A673 (cell line): ENCODE measurements around the gene MYLK4. TPM values are rescaled to one million over a fixed set of nuclear protein-coding genes. Genes with fewer than 3 reads are reported as not detected.

Experiments used
- BruUV-seq: library from RNA; stranded (reverse); fragments of 400-500 nt; replicated peaks from 2 replicates; lab custom pipeline; 2021; lab: Mats Ljungman, UMichigan
- CTCF ChIA-PET: fragments of 300-600 bp; sonication (Branson Sonifier 250); formaldehyde crosslinking; loops from one replicate; lab custom pipeline; 2022; ENCODE audit warnings: antibody characterized with exemption; lab: Charles Lee
- POLR2A ChIA-PET: fragments of 300-600 bp; sonication (Branson Sonifier 250); formaldehyde crosslinking; loops from one replicate; lab custom pipeline; 2022; ENCODE audit warnings: antibody characterized with exemption; ENCODE audit not compliant: low non-redundant PET; lab: Charles Lee
- DNase-seq: peaks from one replicate; pipeline ENCODE4 v3.0.0-alpha.2; 2015; ENCODE audit warnings: low spot score
- H3K27ac ChIP-seq: fragments of 200-600 bp; sonication (generic); 2 replicates; pipeline ENCODE4 v1.5.1; 2016; ENCODE audit warnings: mixed run types, low read depth, mild to moderate bottlenecking, mixed read lengths, antibody characterized with exemption, low read length; ENCODE audit not compliant: poor library complexity, severe bottlenecking
- H3K27me3 ChIP-seq: fragments of 200-600 bp; sonication (generic); replicated peaks from 2 replicates; pipeline ENCODE4 v1.6.1; 2017; ENCODE audit warnings: mixed run types, low read depth, mild to moderate bottlenecking, mixed read lengths, antibody characterized with exemption, low read length; ENCODE audit not compliant: insufficient read depth, poor library complexity
- H3K36me3 ChIP-seq: fragments of 200-600 bp; sonication (generic); 2 replicates; pipeline ENCODE4 v1.6.1; 2016; ENCODE audit warnings: mixed run types, mild to moderate bottlenecking, mixed read lengths, antibody characterized with exemption, low read length; ENCODE audit not compliant: insufficient read depth, poor library complexity, severe bottlenecking
- H3K4me1 ChIP-seq: fragments of 200-600 bp; sonication (generic); 2 replicates; pipeline ENCODE4 v1.6.1; 2017; ENCODE audit warnings: mixed run types, mild to moderate bottlenecking, mixed read lengths, antibody characterized with exemption, low read length; ENCODE audit not compliant: insufficient read depth, poor library complexity, severe bottlenecking
- H3K4me3 ChIP-seq: fragments of 200-600 bp; sonication (generic); 2 replicates; pipeline ENCODE4 v1.5.1; 2016; ENCODE audit warnings: low read depth, mixed run types, mild to moderate bottlenecking, mixed read lengths, low read length; ENCODE audit not compliant: poor library complexity, severe bottlenecking
- H3K9me3 ChIP-seq: fragments of 200-600 bp; sonication (generic); 2 replicates; pipeline ENCODE4 v1.6.1; 2016; ENCODE audit warnings: mixed run types, low read depth, mild to moderate bottlenecking, mixed read lengths, antibody characterized with exemption, low read length; ENCODE audit not compliant: poor library complexity, severe bottlenecking
- EZH2 ChIP-seq: fragments of 200-600 bp; sonication (generic); IDR thresholded peaks from 2 replicates; pipeline ENCODE4 v1.6.1; 2017; ENCODE audit warnings: borderline replicate concordance, low read depth, mild to moderate bottlenecking, mixed read lengths, antibody characterized with exemption, low read length; ENCODE audit not compliant: poor library complexity, severe bottlenecking
- intact Hi-C: fragments of 100-400 bp; cut with micrococcal nuclease; formaldehyde crosslinking; loops from one replicate; pipeline ENCODE4 v1.10.0; 2022; ENCODE audit not compliant: unreplicated experiment
- total RNA-seq: library from RNA; stranded (reverse); gene quantifications from 2 replicates; pipeline ENCODE4 v1.2.3, GENCODE V29; 2021
- TF ChIP-seq, protein P1 (sequence below): fragments of 300-800, 200-600 bp; sonication (generic); conservative IDR thresholded peaks from 2 replicates; pipeline ENCODE4 v1.5.1; 2017; ENCODE audit warnings: low read depth, mild to moderate bottlenecking, antibody characterized with exemption, low read length, moderate library complexity, mixed read lengths

MYLK4 gene
- total RNA-seq, 1 experiment from 2014 or later, result 0.39 TPM

- no peaks in the 10 kb centered on the region for H3K27me3 ChIP-seq
- peaks cover 5% of the 10 kb centered on the region for H3K36me3 ChIP-seq
- peak within 1 kb of the TSS; percentile 89 for H3K4me3 ChIP-seq
- no peaks in the 10 kb centered on the region for H3K9me3 ChIP-seq
- ChIA-PET POLR2A (interaction anchor here (0.6 kb wide), 1 partner anchor 167 kb away, joined by 6 read pairs; no protein-coding TSS in a partner anchor), CTCF (interaction anchor here (0.6 to 1.5 kb wide), 2 partner anchors 15 to 187 kb away, joined by 3 to 4 read pairs; partner anchors contain the start of gene MYLK4)
- H3K4me1 ChIP-seq, result peaks cover 33% of the 10 kb centered on the region
- BruUV-seq, result no TSS peak
- peak; percentile 99 for DNase-seq
- H3K27ac ChIP-seq, result peak within 1 kb of the TSS; percentile 91
- TF ChIP-seq, protein P1, sequence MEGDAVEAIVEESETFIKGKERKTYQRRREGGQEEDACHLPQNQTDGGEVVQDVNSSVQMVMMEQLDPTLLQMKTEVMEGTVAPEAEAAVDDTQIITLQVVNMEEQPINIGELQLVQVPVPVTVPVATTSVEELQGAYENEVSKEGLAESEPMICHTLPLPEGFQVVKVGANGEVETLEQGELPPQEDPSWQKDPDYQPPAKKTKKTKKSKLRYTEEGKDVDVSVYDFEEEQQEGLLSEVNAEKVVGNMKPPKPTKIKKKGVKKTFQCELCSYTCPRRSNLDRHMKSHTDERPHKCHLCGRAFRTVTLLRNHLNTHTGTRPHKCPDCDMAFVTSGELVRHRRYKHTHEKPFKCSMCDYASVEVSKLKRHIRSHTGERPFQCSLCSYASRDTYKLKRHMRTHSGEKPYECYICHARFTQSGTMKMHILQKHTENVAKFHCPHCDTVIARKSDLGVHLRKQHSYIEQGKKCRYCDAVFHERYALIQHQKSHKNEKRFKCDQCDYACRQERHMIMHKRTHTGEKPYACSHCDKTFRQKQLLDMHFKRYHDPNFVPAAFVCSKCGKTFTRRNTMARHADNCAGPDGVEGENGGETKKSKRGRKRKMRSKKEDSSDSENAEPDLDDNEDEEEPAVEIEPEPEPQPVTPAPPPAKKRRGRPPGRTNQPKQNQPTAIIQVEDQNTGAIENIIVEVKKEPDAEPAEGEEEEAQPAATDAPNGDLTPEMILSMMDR, result peak; percentile 50
- TF ChIP-seq EZH2, result no peak
- intact Hi-C loops, result no loop called here
Measured at GRCh38 chr6:2765166-2765895, 14.6 kb upstream of the MYLK4 start, which contains the start of gene WRNIP1. TSS of gene WRNIP1 (plus strand) at chr6:2765393. CDS start at chr6:2765623, 230 bp downstream.

- Histone ChIP-seq H3K27me3 (no peaks in the 10 kb centered on the region), H3K27ac (peak overlapping the region; percentile 83), H3K4me3 (peak overlapping the region; percentile 58), H3K9me3 (no peaks in the 10 kb centered on the region), H3K4me1 (peaks cover 26% of the 10 kb centered on the region), H3K36me3 (no peaks in the 10 kb centered on the region)
- DNase-seq, result peak; percentile 83
- POLR2A ChIA-PET, result interaction anchor here (0.6 kb wide), 1 partner anchor 168 kb away, joined by 6 read pairs; no protein-coding TSS in a partner anchor
- intact Hi-C loops, result no loop called here
- no peak for TF ChIP-seq EZH2
- TF ChIP-seq, protein P1, result no peak
- BruUV-seq, result TSS peak; percentile 85
- CTCF ChIA-PET, result interaction anchor here (0.5 to 1.5 kb wide), 2 partner anchors 14 to 398 kb away, joined by 4 to 6 read pairs; partner anchors contain the start of gene MYLK4
Measured at GRCh38 chr6:2764610-2765165, 14.0 kb upstream of the MYLK4 start.

DNA sequence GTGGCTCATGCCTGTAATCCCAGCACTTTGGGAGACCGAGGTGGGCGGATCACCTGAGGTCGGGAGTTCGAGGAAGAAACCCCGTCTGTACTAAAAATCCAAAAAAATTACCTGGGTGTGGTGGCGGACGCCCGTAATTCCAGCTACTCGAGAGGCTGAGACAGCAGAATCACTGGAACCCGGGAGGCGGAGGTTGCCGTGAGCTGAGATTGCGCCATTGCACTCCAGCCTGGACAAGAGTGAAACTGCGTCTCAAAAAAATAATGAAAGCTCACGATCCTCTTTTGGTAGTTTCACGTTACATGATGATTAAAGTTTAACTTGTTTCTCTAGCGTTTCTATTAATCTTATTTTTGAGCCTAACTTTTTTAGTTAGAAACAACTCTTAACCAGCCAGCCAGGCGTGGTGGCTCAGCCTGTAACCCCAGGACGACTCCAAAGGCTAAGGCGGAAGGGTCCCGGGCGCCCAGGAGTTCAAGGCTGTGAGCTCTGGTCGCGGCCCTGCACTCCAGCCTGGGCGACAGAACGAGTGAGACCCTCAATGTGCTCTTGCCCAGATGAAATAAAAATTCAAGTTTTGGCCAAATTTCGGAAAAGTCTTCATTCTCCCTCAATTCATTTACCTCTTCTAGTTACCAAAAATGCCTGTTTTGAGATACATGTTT is 13.3 kb upstream of the MYLK4 start:
- ChIA-PET CTCF (interaction anchor here (0.5 kb wide), 1 partner anchor 399 kb away, joined by 6 read pairs; no protein-coding TSS in a partner anchor), POLR2A (no interaction called here)
- intact Hi-C loops, result no loop called here
- Histone ChIP-seq H3K4me1 (peaks cover 22% of the 10 kb centered on the region), H3K36me3 (no peaks in the 10 kb centered on the region), H3K4me3 (peak overlapping the region; percentile 58), H3K9me3 (no peaks in the 10 kb centered on the region), H3K27me3 (no peaks in the 10 kb centered on the region), H3K27ac (peak overlapping the region; percentile 83)
- no TSS peak for BruUV-seq
- peak; percentile 29 for DNase-seq
- no peak for TF ChIP-seq EZH2
- TF ChIP-seq, protein P1, result no peak
